Ureter (tissue), 1 donor: ENCODE results near the gene RAD9B. TPM values are rescaled to one million over a fixed set of nuclear protein-coding genes. Genes with fewer than 3 reads are reported as not detected.
A peak's percentile ranks its signal among the peaks of the same experiment; 100 is the strongest.
"Not testable (repeated sequence)": the region's sequence is repeated elsewhere in the genome, so short reads cannot be mapped to it uniquely, and the experiment has no call there.

ENCODE experiments used
- DNase-seq: peaks from one replicate; pipeline ENCODE4 v3.0.0-alpha.2; 2020; ENCODE audit warnings: low spot score
- total RNA-seq: library from RNA; stranded (reverse); gene quantifications from one replicate; pipeline ENCODE4 v1.2.4, GENCODE V29; 2023
- donor health status: DM: yes; HTN: yes; CAD: no.

RAD9B gene
- total RNA-seq, 1 donor from 2014 or later = 0.57 TPM

DNA sequence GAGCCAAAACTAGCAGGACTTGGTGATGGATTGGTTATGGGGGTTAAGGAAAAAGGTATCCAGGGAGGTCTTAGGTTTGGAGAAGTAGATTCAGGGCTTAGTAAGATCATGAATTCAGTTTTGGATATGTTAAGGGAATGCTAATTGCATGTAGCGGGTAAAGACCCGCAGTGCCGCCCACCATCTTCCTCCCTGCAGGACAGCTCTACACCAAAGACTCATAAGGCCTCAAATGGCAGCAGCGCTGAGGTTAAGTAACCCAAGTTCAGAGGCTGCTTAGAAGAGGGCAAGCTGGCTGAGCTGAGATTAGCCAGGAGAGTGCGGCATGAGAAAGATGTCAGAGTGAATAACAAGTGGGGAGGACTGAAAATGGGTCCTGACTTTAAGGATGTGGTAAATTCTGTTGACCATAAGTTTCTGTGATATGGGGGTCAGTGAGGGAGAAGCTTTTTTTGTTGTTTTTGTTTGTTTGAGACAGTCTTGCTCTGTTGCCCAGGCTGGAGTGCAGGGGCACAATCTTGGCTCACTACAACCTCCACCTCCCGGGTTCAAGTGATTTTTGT lies 26.2 kb downstream of the RAD9B start:
- DNase-seq = no peak

DNA sequence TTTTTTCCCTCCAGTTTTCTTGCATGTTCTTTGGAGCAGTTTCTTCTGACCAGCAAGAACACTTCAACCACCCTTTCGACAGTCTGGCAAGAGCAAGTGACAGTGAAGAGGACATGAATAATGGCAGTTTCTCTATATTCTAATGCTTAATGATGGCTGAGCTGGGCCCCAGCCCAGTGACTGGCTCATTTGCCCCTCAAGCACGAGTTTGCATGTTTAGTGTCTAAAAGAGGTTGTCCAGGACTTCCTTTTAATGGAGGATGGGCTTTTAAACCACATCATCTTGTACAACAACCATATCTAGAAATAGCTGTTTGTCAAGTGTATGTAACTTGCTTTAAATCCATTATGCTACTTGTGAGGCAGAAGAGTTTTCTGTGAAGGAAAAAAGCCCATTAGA lies 28.4 kb downstream of the RAD9B start:
- no peak for DNase-seq

DNA sequence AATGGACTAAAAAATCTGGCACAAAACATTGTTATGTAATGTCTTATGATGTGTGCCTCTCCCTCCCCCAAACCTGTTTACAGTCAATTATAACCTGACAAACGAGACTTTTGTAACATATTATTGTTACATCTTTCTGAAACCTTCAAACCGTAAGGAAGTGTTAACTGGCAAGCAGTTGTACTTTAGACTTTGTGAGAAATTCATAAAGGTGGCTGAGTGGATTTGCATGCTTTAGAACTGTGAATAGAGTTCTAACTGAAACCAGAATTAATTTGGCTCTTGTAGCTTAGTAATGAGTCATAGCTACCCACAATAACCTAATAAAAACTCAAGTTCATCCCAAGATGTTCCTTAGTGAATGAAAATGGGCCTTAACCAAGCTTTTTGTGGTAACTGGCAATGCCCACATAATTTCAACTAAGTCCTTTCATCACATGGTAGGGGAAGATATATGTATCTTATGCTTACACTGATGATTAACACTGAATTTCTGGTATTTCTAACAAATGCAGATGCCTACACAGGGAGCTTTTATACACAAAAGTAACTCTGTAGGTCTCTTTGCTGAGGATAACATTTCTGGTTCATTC lies 29.7 kb downstream of the RAD9B start:
- DNase-seq = no peak

- DNase-seq = no peak
These were observed 30.5 kb downstream of the RAD9B start for GRCh38 chr12:110532644-110533043.

DNA sequence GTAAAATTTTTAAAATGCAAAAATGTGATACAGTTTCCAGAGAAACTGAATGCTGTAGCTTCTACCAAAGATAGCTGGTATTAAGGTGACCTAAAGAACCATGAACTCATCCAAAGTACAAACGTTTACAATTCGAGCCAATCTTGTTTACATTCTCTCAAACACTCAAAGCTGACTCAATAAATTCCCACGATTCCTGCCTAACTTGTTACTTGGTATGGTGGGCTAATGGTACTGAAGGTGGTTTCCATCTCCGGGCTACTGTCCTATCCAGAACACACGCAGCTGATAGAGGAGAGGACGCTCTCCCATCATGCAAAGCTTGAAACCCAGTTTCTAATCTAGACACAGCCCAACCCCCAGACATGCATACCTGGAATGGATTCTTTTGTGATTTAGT lies 31.5 kb downstream of the RAD9B start:
- DNase-seq = no peak

- no peak for DNase-seq
These were observed 32.7 kb downstream of the RAD9B start for GRCh38 chr12:110534811-110535210.

GRCh38 chr12:110536834-110537604 lies 34.9 kb downstream of the RAD9B start:
- no peak for DNase-seq

DNA sequence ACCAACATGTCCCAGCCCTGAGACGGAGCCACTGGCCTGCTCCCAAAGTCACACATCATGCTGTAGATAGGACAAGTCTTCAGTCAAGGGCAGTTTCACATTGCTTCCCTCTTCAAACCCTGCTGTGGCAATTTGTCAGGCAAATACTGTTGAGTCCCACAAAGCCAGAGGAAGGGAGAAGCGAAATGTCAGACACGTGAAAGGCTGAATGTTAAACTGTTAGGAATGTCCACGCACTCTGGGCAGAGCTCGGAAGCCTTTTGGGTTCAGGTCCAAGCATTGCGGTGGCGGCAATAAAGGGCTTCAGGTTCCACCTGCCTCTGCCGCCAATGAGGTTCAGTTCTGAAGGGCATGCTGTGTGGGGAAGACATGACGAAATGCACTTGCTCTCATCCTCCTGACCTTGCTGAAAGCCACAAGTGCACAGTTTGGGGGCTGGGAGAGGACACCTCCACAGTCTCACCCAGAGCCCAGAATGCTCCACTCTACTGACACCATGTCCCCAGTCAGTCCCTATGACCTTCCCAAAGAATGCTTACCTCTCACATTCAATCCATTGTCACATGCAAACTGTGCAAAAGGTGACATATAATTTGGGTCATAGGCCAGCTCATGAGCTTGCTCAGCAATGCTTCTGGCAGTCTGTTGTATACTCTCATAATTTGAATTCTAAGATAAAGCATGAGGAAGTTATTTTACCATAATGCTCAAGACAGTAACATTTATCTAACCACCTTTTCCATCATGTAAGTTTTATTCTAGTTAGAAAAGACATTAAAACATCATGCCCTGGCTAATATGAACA lies 35.7 kb downstream of the RAD9B start:
- DNase-seq = peak; percentile 59

DNA sequence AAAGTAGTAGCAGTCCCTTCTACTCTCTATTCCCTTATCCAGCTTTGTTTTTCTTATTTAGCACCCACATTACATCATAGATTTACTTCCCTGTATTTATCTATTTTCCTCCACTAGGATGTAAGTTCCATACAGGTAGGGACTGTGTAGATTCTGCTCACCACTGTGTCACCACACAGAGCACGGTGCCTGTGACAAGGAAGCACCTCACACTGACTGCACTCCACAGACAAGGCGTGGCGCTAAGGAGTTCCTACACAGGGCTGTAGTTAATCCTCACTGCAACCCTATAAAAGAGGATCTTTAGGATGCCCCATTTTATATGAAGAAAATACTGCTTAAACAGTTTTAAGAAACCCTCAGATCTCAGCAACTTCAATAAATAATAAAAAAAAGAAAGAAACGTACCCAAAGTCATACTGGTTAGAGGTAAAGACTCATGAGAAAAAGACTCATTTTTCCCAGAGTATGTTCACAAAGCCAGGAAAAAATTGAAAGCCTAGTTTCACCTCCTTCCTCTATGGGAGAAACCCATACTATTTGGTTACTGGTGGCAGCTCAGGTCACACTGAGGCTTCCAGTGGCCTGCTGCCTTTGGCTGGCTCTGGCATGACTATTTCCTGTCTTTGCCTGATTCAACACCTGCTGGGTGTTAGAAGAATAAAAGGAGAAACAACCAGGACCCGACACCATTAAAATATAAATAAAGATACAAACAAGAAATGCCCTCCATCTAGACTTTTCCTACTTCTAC lies 36.9 kb downstream of the RAD9B start:
- no peak for DNase-seq

DNA sequence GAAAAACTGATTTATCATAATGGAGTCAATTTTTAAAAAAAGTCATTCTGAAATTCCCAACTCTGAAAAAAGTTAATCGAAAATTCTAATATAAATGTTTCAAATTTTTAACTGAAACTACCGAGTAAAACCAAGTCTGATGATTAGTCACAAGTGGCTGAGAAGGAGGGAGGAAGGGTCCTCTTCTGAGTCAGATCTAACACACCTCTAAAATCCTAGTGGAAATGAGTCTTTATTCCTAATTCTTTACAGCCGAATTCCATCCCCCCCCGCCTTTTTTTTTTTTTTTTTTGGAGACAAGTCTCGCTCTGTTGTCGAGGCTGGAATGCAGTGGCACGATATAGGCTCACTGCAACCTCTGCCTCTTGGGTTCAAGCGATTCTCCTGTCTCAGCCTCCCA lies 37.9 kb downstream of the RAD9B start:
- no peak for DNase-seq

- DNase-seq = peak; percentile 95
These were observed 41.3 kb downstream of the RAD9B start for GRCh38 chr12:110543252-110543959.

GRCh38 chr12:110543965-110544364 lies 41.8 kb downstream of the RAD9B start:
- DNase-seq = no peak

DNA sequence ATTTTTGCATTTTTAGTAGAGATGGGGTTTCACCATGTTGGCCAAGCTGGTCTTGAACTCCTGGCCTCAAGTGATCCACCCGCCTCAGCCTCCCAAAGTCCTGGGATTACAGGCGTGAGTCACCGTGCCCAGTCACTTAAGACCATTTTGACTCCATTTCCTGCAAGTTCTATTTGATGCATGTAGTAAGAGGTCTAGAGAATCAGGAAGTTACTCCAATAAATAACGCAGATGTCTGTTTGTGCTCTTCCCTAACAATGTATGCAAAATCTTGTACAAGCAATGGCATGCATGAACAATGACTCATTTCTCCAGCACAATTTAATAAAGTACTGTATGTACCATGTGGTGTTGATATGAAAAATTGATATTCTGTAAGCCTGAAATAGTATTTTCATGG lies 43.1 kb downstream of the RAD9B start:
- not testable (repeated sequence) for DNase-seq

- DNase-seq = no peak
These were observed 43.7 kb downstream of the RAD9B start for GRCh38 chr12:110545812-110546211.

GRCh38 chr12:110546339-110546738 lies 44.2 kb downstream of the RAD9B start:
- no peak for DNase-seq

DNA sequence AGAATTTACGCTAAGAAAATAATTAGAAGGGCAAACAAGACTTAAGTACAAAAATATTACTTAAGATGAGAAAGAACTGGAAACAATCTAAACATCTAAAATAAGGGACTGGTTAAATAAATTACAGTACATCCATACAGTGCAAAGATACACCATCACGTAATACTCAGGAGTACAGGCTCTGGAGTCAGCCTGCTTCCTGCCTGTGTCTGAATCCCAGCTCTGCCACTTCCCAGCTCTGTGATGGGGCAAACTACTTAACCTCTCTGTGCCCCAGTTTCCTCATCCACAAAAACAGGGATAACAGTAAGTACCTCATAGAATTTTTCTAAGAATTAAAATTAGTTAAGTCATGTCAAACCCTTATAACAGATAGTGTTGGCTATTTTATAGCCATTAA lies 45.0 kb downstream of the RAD9B start:
- no peak for DNase-seq

DNA sequence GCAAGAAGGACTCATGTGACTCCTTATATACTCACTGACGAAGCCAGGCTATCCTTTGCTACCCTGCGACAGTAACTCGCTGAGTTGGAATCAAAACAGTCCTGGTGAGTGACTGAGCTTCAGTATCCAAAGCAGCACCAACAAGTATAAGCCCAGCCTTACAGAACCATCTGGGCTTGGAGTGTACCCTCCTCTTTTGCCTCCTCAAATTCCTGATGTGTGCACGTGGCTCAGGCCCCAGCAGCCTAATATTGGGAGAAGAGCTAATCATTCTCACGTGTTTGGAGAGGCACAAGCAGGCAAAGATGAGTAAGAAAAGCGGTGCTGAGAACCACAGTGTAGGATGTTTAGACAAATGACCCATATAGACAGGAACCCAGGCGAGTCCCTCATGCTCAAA lies 46.5 kb downstream of the RAD9B start:
- no peak for DNase-seq

- no peak for DNase-seq
These were observed 47.6 kb downstream of the RAD9B start for GRCh38 chr12:110549716-110550115.

DNA sequence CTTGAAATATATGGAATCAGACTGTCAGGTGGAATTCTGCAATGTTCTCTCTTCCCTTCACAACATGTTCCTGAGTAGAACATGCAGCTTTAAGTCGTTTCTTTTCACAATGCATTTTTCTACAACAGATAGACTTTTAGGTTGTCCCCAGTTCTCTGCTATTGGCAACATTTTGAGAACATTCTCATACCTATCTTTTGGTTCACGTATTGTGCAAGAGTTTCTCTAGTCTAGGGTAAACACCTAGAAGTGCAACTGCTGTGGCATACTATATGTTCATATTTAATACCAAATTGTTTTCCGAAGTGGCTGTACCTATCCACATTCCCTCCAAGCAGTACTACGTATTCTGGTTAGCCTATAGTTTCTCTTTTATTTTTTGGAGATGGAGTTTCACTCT lies 48.9 kb downstream of the RAD9B start:
- DNase-seq = no peak
